ENCODE results near the gene EXOSC3.
A peak's percentile ranks its signal among the peaks of the same experiment; 100 is the strongest.
"Not testable (repeated sequence)": the region's sequence is repeated elsewhere in the genome, so short reads cannot be mapped to it uniquely, and the experiment has no call there.

EXOSC3 gene

DNA sequence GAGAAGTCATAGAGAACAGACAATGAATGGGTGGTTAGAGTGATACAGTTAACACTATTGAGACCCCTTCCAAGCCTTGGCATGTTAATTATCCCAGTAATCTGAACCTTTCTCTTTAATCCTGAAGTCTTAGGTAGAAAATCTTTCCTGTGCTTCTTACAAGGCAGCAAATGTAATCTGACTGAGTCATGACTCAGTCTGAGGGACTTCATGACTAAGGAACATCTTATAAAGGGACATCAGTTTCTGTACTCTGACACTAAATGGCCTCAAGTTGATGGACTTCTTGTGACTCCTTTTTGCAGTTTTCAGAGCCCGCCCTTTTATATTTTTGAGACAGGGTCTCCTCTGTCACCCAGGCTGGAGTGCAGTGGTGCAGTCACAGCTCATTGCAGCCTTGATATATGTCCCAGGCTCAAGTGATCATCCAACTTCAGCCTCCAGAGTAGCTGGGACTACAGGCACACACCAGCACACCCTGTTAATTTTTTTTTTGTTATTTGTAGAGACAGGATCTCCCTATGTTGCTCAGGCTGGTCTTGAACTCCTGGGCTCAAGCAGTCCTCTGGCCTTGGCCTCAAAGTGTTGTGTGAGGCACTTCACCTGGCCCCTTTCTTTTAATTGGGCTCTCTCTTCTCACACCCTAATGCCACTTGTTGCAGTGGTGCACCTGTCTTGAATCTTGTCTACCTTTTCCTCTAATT is 9.5 kb downstream of the EXOSC3 start:
- ATAC-seq, result no peak

DNA sequence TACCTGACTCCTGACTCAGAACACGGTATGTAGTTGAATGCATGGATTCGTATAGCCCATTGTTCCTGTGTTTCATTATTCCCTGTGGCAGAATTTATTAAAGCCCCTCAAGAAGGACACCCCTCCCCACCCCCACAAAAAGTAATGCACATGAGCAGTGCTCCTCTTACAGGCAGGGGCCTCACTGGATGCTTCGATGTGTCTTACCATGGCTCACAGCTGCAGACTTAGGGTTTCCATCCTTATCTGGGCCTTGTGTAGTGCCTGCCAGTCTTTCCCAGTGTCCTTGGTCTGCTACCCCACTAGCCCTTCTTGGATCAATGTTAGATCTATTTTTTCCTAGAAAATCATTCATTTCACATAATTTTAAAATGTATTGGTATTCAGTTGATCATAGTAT is 14.9 kb downstream of the EXOSC3 start:
- no peak for ATAC-seq

GRCh38 chr9:37769306-37769705 is 15.6 kb downstream of the EXOSC3 start:
- no peak for ATAC-seq

GRCh38 chr9:37765263-37765662 is 19.6 kb downstream of the EXOSC3 start:
- ATAC-seq, result not testable (repeated sequence)

GRCh38 chr9:37761511-37761910 is 23.4 kb downstream of the EXOSC3 start:
- no peak for ATAC-seq

- ATAC-seq, result no peak
These were observed 24.3 kb downstream of the EXOSC3 start for GRCh38 chr9:37760416-37761161.

DNA sequence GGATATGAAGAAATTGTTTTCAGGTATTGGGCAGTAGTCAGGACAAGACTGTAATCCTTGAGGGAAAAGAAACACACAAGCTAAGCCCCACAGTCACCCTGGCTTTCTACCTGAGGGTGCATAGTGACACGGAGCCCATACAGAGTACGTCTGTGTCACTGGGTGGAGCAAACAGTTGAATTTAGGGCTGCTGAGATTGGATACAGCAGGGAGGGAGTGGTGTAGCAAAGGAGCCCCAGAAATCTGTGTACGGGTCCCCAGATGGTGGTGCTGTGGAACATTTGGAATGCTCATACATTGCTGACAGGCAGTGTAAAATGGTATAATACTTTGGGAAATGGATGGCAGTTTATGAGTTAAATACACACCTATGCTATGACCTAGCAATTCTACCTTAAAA is 26.1 kb downstream of the EXOSC3 start:
- no peak for ATAC-seq

DNA sequence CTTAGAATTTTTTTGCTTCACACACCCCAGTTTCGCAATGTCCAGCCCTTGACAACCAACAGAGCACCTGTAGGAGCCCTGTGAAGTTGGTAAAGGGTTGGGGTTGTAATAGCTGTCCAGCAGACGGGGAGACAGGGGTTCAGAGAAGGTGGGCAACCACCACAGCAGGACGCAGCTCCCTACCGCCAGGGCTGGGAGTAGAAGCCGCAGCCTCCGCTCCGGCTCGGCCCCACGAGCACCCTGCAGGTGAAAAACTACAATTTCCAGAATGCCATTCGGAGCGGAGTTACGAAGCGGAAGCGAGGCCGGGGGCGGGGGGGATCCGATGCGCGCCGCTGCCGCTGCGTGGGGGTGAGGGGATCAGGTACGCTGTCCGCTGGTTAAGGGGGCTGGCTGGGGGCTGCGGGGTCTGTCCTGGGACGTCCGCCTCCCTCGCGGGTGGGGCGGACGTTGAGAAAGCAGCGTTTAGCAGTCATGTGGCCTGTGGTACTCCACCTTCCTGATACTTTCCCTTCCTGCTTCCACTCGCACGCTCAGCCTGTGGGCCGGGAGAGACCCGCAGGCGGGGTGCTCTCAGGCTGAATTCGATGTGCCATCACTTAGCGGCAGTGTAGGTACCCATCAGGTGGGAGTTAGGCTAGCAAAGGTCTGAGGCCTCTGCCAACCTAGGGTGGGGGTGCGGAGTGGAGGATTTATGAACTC is 31.2 kb downstream of the EXOSC3 start, which contains the start of gene TRMT10B:
Gene TRMT10B, plus strand, starts transcription at position 317 of the 702 bp plus-strand sequence. CDS start 8,127 bp downstream, outside the sequence.
- ATAC-seq, result peak; percentile 87 to 94

GRCh38 chr9:37752642-37753488 is 32.0 kb downstream of the EXOSC3 start:
- no peak for ATAC-seq

DNA sequence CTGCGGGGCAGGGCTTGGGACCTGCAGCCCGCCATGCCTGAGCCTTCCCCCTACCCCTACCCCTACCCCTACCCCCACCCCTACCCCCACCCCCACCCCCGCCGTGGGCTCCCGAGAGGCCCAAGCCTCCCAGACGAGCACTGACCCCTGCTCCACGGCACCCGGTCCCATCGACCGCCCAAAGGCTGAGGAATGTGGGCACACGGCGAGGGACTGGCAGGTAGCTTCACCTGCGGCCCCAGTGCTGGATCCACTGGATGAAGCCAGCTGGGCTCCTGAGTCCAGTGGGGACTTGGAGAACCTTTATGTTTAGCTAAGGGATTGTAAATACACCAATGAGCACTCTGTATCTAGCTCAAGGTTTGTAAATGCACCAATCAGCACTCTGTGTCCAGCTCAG is 32.8 kb downstream of the EXOSC3 start:
- not testable (repeated sequence) for ATAC-seq

- not testable (repeated sequence) for ATAC-seq
These were observed 33.2 kb downstream of the EXOSC3 start for GRCh38 chr9:37751704-37752103.

DNA sequence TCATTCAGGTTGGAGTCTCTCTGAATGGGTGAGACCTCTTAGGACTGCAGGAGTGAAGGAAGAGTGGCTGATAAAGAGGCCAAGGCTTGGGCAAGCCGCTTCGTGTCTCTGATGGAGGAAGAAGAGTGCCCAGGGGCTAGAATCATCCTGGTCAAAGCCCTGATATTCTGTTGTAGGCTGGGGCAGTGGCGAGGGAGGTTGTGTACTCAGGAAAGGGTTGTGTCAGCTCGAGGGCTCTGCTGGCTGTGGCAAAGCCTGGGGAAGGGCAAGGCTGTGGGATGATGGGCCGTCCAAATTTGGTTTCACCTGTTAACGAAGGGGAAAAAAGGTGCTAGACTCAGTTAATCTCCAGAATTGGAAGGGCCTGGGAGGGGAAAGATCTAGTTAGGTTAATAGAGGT is 33.7 kb downstream of the EXOSC3 start:
- no peak for ATAC-seq

DNA sequence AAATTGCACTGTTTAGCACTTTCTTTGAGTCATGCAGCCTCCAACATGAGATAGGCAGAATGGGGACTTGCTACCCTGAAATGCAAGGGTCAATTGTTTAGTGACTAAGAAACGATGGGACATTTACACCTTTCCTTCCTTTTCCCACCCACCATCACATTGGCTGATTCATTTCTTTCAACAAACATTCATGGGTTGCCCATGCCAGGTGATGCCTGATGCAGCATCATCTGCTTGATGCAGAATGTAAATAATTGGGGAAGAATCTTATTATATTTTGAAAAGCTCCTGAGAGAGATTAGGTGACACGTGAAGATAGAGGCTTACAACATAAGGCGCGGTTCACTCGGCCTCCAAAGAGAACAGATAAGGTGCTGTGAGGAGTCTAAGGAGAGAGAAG is 35.7 kb downstream of the EXOSC3 start:
- no peak for ATAC-seq

GRCh38 chr9:37747271-37747753 is 37.6 kb downstream of the EXOSC3 start:
- ATAC-seq, result peak; percentile 70 to 81

DNA sequence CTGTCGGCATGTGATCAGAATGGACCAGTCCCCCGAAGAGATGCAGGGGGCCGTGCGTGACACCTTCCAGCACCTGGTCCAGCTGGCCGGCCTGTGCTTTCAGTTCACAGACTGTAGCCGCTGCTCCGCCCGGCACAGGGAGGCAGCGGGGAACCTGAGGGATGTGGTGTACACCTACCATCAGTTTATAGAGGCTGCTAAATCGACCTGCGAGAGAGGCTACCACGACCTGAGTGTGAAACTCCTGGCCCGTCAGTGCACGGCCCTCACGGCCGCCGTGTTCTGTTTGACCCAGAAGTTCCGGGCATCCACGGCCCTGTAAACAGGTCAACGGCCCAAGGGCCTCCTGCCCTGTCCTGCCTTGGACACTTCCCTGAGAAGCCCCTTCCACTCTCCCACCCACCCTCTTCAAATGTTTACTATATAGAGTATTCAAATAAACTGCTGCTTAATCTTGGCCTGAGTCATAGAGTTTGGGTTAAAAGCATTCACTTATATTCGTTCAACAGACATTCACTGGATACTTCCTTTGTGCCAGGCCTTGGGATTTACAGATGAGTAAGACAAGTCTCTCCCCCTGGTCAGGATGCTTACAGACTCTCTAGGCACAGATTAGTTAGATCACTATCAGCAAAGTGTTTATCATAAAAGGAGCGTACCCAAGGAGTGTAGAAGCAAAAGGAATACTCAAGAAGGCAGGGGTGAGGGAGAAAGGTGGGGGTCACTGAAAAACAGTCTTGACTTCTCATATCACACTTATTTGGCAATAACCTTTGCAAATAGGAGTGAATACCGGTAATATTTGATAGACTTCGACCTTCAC is 38.2 kb downstream of the EXOSC3 start:
- no peak for ATAC-seq

DNA sequence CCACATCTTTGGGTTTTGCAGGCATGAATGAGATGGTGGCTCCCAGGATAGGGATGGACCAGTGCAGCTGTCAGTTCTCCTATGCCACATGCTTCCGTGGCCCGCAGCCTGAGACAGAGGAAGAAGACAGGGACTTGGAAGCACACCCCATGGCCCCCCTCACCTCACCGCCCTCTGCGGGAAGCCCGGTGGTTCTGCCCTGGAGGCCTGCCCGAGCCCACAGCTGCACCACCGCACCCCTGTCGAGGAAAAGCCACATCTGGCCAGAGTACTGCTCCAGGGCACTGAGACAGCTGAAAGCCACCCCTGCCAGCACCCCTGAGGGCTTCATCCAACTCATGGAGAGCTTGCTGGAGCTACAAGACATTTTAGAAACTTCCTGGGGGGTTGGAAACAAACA is 38.9 kb downstream of the EXOSC3 start:
- no peak for ATAC-seq

DNA sequence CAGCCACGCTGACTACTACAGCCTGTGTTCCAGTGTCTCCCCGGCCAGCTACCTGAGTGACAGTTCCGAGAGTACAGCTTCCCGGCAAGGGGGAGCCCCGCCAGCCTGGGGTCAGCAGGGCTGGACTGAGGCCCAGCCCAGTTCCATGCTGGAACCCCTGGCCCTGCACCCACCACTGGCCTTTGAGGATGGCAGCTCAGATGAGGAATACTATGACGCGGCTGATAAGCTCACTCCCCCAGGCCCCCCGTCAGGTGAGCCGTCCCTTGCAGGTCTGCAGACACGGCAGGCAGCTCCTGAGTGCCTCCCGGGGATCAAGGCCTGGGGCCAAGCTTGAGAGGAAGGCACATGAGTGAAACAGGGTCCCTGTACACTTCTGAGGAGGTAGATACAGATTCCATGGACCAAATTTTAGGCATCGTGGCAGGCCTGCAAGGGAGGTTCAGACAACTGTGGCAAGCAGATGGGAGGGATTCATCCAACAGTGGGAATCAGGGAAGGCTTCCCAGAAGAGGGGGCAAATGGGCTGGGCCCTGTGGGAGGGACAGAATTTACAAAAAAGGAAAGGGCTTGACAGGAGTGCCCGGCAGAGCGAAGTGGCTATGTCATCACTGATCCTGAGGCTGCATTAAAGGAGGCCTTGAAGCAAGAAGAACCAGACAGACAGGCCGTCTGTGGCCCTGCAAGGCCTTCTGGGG is 44.1 kb downstream of the EXOSC3 start:
- ATAC-seq, result no peak

- no peak for ATAC-seq
These were observed 44.7 kb downstream of the EXOSC3 start for GRCh38 chr9:37740128-37740527.

DNA sequence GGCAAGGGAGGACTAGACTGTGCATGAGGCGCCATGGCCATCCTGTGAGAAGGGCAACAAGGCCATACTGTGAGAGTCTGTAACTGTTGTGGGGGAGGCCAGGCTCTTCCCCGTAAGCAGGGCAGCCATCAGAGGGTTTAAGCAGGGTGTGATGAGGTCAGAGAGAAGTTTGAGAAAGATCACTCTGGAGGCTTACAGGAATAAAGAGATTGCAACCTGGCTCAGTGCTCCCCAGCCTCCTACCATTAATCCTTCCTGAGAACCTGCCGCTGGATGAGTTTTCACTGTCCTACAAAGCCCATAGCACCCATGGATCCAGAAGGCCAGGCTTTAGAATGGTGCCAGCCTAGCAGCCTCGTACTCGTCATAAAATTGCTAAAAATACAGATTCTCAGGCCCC is 45.6 kb downstream of the EXOSC3 start:
- no peak for ATAC-seq

DNA sequence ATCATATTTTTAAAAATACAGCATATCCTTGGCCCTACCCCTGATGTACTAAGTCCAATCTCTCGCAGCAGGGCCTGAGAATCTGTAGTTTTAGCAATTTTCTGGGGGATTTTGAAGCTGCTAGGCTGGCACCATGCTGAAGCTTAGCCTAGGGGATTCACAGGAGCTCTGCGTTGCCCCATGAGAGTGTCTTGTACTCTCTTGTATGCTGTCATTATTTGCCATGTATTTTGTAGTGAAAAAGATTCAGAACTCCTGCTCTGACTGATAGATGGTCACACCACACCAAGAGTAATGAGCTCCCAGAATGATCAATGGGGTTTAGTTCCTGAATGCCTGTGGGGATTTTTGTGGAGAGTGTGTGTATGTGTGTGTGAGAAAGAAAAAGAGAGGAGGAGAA is 51.9 kb downstream of the EXOSC3 start:
- ATAC-seq, result no peak

Data from activated CD4-positive, CD25-positive, alpha-beta regulatory T cell treated with anti-CD3 and anti-CD28 coated beads, Interleukin-2, amount 50 U/mL, for 24 hours (primary cell).